ENCODE measurements around the gene GH1. TPM values are rescaled to one million over a fixed set of nuclear protein-coding genes. Genes with fewer than 3 reads are reported as not detected.

The GH1 gene
- total RNA-seq = not detected

GRCh38 chr17:63918789-63919305 lies at the start of gene GH1:
Gene GH1 (minus strand): TSS chr17:63918839. CDS start chr17:63918776, 63 bp downstream.

GRCh38 chr17:63931981-63932561 lies 13.4 kb upstream of the GH1 start, which contains the start of gene CD79B:
Gene CD79B (minus strand): TSS chr17:63932331. CDS start chr17:63932261, 70 bp downstream.

GRCh38 chr17:63911041-63911635 lies 7.5 kb downstream of the GH1 start, which contains the start of gene CSHL1:
Gene CSHL1 (minus strand): TSS chr17:63911258. CDS start chr17:63911196, 62 bp downstream.

GRCh38 chr17:63896524-63897354 lies 21.9 kb downstream of the GH1 start, which contains the start of gene CSH1:
Gene CSH1 (minus strand): TSS chr17:63896574. CDS start chr17:63896511, 63 bp downstream.

GRCh38 chr17:63881935-63882601 lies 36.6 kb downstream of the GH1 start, which contains the start of gene GH2:
Gene GH2 (minus strand): TSS chr17:63881944. CDS start chr17:63881801, 143 bp downstream.

GRCh38 chr17:63873577-63873976 lies 45.1 kb downstream of the GH1 start, which contains the start of gene CSH2:
Gene CSH2 (minus strand): TSS chr17:63873677. CDS start chr17:63873614, 63 bp downstream.

Other genes starting within 250 kb of the GH1 start
- gene LIMD2, start 218.7 kb downstream of the GH1 start, total RNA-seq = 100 to 1,000 TPM; 522 to 536 TPM
- 10 to 100 TPM; 40.0 to 42.5 TPM for gene STRADA, start 177.0 kb downstream of the GH1 start, total RNA-seq
- 10 to 100 TPM; 46.0 to 47.9 TPM for gene CCDC47, start 145.2 kb downstream of the GH1 start, total RNA-seq
- gene DDX42, start 144.7 kb downstream of the GH1 start, total RNA-seq = 100 to 1,000 TPM; 122 to 123 TPM
- gene PSMC5, start 91.4 kb downstream of the GH1 start, total RNA-seq = 100 to 1,000 TPM; 131 to 137 TPM
- gene FTSJ3, start 91.2 kb downstream of the GH1 start, total RNA-seq = 10 to 100 TPM; 42.1 to 44.5 TPM
- 100 to 1,000 TPM; 127 to 128 TPM for gene SMARCD2, start 76.2 kb downstream of the GH1 start, total RNA-seq
- gene CSH2, start 45.2 kb downstream of the GH1 start, total RNA-seq = not detected
- not detected for gene GH2, start 36.9 kb downstream of the GH1 start, total RNA-seq
- gene CSH1, start 22.3 kb downstream of the GH1 start, total RNA-seq = not detected
- not detected for gene CSHL1, start 7.6 kb downstream of the GH1 start, total RNA-seq
- gene CD79B, start 13.5 kb upstream of the GH1 start, total RNA-seq = 10 to 100 TPM; 37.2 to 38.2 TPM
- gene SCN4A, start 54.1 kb upstream of the GH1 start, total RNA-seq = under 1 TPM in 1 of 2 experiments, not detected in 1; 0.08 TPM
- 1 to 10 TPM; 1.5 to 2.0 TPM for gene PRR29, start 79.5 kb upstream of the GH1 start, total RNA-seq
- 100 to 1,000 TPM; 124 to 133 TPM for gene ICAM2, start 101.8 kb upstream of the GH1 start, total RNA-seq
- 10 to 100 TPM; 58.4 to 62.6 TPM for gene ERN1, start 211.3 kb upstream of the GH1 start, total RNA-seq

All from activated naive CD4-positive, alpha-beta T cell treated with anti-CD3 and anti-CD28 coated beads, Interleukin-2, amount 10 ng/mL, durations not matched to agents 5 hours and 36 hours (primary cell).